ENCODE measurements around the gene PRCP.

GRCh38 chr11:82945682-82946081, 45.5 kb upstream of the PRCP start:
- TF ChIP-seq CTCF (IDR thresholded peaks at IDR 0.05) (no peak), POLR2A (IDR thresholded peaks at IDR 0.05) (no peak)

Measured in adrenal gland (tissue), 5 donors.